Esophagus muscularis mucosa (tissue), 4 donors: ENCODE data around the gene SLCO6A1.

ENCODE experiments used
- EP300 ChIP-seq: sonication (generic); formaldehyde crosslinking; IDR thresholded peaks from one replicate; pipeline ENCODE4 v1.6.1; 2017; ENCODE audit warnings: antibody characterized with exemption
- POLR2A ChIP-seq: fragments of 450-650 bp; IDR thresholded peaks from one replicate; pipeline ENCODE4 v1.6.1; 2017; ENCODE audit warnings: antibody characterized with exemption, moderate library complexity, mild to moderate bottlenecking, low read depth
- POLR2AphosphoS5 ChIP-seq, 2 donors: sonication (generic); formaldehyde crosslinking; IDR thresholded peaks; one replicate each; pipeline ENCODE4 v1.6.1; 2017; ENCODE audit warnings: antibody characterized with exemption in 2 of 2
- TF ChIP-seq, protein P1 (sequence below), 3 experiments: fragments of 200-600 bp in 2 of 3; fragments of 450-650 bp in 1 of 3; sonication (generic) in 2 of 3; IDR thresholded peaks; one replicate each; pipeline ENCODE4 v1.5.1; 2017 to 2019; ENCODE audit warnings: antibody characterized with exemption in 3 of 3, mild to moderate bottlenecking in 2 of 3, moderate library complexity in 1 of 3

DNA sequence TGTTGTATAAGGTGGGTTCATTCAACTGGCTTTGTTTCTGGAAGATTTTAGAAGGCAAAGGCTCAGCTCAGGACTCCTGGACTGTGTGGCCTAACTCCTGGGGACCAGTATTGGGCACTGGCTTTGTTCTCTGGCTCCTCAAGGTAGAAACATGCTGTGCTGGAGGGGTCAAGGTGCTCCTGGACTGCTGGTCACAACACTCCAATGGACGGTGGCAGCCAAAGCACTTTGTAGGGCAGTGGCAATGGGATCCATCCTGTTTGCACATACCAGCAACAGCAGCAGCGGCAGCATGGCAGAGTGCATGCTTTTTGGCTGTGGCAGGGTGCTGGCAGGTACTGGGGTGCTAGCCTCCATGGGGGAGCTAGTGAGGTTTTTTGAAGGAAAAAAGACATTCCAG is 65.3 kb downstream of the SLCO6A1 start:
- TF ChIP-seq EP300 = no peak
- TF ChIP-seq, protein P1, sequence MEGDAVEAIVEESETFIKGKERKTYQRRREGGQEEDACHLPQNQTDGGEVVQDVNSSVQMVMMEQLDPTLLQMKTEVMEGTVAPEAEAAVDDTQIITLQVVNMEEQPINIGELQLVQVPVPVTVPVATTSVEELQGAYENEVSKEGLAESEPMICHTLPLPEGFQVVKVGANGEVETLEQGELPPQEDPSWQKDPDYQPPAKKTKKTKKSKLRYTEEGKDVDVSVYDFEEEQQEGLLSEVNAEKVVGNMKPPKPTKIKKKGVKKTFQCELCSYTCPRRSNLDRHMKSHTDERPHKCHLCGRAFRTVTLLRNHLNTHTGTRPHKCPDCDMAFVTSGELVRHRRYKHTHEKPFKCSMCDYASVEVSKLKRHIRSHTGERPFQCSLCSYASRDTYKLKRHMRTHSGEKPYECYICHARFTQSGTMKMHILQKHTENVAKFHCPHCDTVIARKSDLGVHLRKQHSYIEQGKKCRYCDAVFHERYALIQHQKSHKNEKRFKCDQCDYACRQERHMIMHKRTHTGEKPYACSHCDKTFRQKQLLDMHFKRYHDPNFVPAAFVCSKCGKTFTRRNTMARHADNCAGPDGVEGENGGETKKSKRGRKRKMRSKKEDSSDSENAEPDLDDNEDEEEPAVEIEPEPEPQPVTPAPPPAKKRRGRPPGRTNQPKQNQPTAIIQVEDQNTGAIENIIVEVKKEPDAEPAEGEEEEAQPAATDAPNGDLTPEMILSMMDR (IDR thresholded peaks at IDR 0.05) = no peak
- TF ChIP-seq POLR2A = no peak
- TF ChIP-seq POLR2AphosphoS5 (IDR thresholded peaks at IDR 0.05) = no peak
